Peyer's patch (tissue), 4 donors: ENCODE measurements around the gene MARS2. TPM values are rescaled to one million over a fixed set of nuclear protein-coding genes. Genes with fewer than 3 reads are reported as not detected.
"Not testable (repeated sequence)": the region's sequence is repeated elsewhere in the genome, so short reads cannot be mapped to it uniquely, and the experiment has no call there.

Experiments
- DNase-seq, 3 donors: peaks; one replicate each; pipeline ENCODE4 v3.0.0-alpha.2; 2017 to 2019
- H3K27ac ChIP-seq, 4 donors: fragments of 200-600 bp; sonication (generic); one replicate each; pipeline ENCODE4 v1.5.1; 2016 to 2019
- H3K27me3 ChIP-seq, 2 donors: fragments of 200-600 bp; sonication (generic); one replicate each; pipeline ENCODE4 v1.5.1; 2019
- H3K36me3 ChIP-seq, 3 donors: fragments of 200-600 bp; sonication (generic); one replicate each; pipeline ENCODE4 v1.5.1; 2016 to 2019
- H3K4me1 ChIP-seq, 4 donors: fragments of 200-600 bp; sonication (generic); one replicate each; pipeline ENCODE4 v1.5.1; 2016 to 2019
- H3K4me3 ChIP-seq, 4 donors: fragments of 200-600 bp; sonication (generic); 1 replicate in 3 of 4; 2 replicates in 1 of 4; pipeline ENCODE4 v1.5.1; 2016 to 2019; ENCODE audit warnings: mild to moderate bottlenecking in 1 of 4
- H3K9me3 ChIP-seq, 4 donors: fragments of 200-600 bp; sonication (generic); one replicate each; pipeline ENCODE4 v1.5.1; 2016 to 2019; ENCODE audit warnings: mild to moderate bottlenecking in 1 of 4
- POLR2A ChIP-seq, 2 donors: fragments of 450-650 bp; IDR thresholded peaks; one replicate each; pipeline ENCODE4 v1.5.1; 2017; ENCODE audit warnings: antibody characterized with exemption in 2 of 2, mild to moderate bottlenecking in 2 of 2, moderate library complexity in 2 of 2
- total RNA-seq, 4 donors: library from RNA; depleted of rRNA; stranded (reverse); fragments of >200 nt; gene quantifications; one replicate each; pipeline ENCODE4 v1.1.0, GENCODE V29; 2016
- TF ChIP-seq, protein P1 (sequence below), 6 experiments: fragments of 450-650 bp in 4 of 6; fragments of 200-600 bp in 2 of 6; sonication (generic) in 1 of 6; IDR thresholded peaks; one replicate each; pipeline ENCODE4 v1.5.1; 2017 to 2019; ENCODE audit warnings: antibody characterized with exemption in 6 of 6, mild to moderate bottlenecking in 3 of 6, moderate library complexity in 1 of 6

Gene MARS2
- total RNA-seq, 4 donors from 2014 or later: 5.8 to 13.4 (median 8.1) TPM

DNA sequence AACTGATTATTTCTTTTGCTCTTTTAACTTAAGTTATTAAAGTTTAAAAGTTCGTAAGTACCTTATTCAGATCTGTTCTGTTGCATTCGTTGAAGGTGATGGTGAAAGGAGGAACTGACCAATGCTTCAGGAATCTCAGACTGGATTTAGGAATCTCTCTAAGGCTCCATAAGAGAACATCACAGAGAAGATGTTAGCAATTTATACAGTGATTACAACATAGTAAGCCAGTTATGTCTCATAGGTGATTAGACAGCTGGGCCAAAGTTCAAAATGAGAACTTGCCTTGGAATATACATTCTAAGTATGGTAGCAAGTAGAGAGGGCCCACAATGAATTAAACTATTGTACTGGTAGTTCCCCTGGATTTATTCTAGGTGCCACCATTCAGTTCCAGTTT, 3.2 kb downstream of the MARS2 start:
- no peaks in the 10 kb centered on the region for H3K9me3 ChIP-seq
- H3K27me3 ChIP-seq: no peaks in the 10 kb centered on the region
- peaks cover 0 to 5% (median 0%) of the 10 kb centered on the region in 3 donors for H3K36me3 ChIP-seq
- no peak overlapping the region for H3K27ac ChIP-seq
- no peak for DNase-seq
- H3K4me3 ChIP-seq: no peak overlapping the region
- TF ChIP-seq, protein P1, sequence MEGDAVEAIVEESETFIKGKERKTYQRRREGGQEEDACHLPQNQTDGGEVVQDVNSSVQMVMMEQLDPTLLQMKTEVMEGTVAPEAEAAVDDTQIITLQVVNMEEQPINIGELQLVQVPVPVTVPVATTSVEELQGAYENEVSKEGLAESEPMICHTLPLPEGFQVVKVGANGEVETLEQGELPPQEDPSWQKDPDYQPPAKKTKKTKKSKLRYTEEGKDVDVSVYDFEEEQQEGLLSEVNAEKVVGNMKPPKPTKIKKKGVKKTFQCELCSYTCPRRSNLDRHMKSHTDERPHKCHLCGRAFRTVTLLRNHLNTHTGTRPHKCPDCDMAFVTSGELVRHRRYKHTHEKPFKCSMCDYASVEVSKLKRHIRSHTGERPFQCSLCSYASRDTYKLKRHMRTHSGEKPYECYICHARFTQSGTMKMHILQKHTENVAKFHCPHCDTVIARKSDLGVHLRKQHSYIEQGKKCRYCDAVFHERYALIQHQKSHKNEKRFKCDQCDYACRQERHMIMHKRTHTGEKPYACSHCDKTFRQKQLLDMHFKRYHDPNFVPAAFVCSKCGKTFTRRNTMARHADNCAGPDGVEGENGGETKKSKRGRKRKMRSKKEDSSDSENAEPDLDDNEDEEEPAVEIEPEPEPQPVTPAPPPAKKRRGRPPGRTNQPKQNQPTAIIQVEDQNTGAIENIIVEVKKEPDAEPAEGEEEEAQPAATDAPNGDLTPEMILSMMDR (IDR thresholded peaks at IDR 0.05): no peak
- H3K4me1 ChIP-seq: peaks cover 0 to 30% (median 9%) of the 10 kb centered on the region in 4 donors

DNA sequence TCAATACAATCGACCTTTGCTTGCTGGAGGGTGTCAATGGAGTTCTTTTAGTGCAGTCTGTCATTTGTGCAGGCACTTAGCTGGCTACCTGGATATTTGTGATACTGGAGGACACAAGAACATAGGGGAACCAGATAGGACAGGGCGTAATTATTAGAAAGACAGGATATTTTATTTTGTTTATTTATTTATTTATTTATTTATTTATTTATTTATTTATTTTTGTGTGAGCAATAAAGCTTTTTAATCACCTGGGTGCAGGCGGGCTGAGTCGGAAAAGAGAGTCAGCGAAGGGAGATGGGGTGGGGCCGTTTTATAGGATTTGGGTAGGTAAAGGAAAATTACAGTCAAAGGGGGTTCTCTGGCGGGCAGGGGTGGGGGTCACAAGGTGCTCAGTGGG, 4.0 kb downstream of the MARS2 start:
- H3K4me3 ChIP-seq, H3K27me3 ChIP-seq, H3K9me3 ChIP-seq: not testable (repeated sequence)

DNA sequence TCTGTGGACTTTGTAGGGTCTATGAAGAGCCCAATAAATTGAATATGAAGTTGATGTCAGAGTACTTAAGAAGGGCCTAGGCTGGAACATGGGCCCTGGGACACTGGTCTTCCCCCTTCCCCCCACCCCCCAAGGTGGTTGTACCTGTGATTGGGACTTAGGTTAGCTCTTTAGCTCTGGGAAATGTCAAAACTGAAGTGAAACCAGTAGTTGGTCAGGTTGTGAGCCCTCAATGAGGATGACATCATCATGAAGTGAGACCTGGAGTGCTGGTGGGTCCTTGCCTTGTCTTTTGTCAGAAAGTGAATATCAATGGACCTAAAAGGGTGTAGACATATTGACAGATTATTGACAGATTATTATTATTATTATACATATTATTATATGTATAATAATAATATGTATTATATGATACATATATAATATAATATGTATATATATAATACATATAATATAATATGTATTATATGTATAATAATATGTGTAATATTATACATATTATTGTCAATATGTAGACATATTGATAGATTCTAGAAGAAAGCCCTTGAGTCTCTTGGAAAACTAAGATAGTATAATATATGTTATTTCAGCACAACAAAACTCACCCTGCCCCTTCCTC, 5.4 kb downstream of the MARS2 start:
- Histone ChIP-seq H3K9me3 (no peaks in the 10 kb centered on the region), H3K36me3 (peaks cover 0 to 5% (median 0%) of the 10 kb centered on the region in 3 donors), H3K27ac (no peak overlapping the region), H3K4me3 (no peak overlapping the region), H3K4me1 (peaks cover 0 to 30% (median 9%) of the 10 kb centered on the region in 4 donors), H3K27me3 (no peaks in the 10 kb centered on the region)
- DNase-seq: no peak
- no peak for TF ChIP-seq POLR2A (IDR thresholded peaks at IDR 0.05)
- TF ChIP-seq, protein P1 (IDR thresholded peaks at IDR 0.05): no peak

More for the DNA sequence above, 4.0 kb downstream of the MARS2 start:
- not testable (repeated sequence) for H3K27ac ChIP-seq, DNase-seq, H3K36me3 ChIP-seq
- peaks cover 0 to 30% (median 9%) of the 10 kb centered on the region in 4 donors for H3K4me1 ChIP-seq

DNA sequence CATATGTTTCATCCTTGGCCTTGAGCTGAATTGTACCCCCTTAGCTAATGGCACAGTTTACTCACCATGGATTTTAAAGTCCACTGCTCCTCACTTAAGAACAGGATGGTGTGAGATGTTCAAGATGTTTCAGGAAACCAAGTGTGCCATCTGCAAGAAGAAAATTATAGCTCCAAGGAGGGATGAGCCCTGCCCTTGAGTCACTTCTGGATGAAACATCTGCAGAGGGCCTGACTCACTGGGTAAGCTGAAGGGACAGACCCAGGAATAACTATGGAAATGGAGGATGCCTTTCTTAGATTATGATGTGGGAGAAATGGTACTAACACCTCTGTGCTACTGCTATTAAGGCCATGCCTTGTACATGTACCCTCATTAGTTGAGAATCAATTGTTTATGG, 6.4 kb downstream of the MARS2 start:
- Histone ChIP-seq H3K27me3 (no peaks in the 10 kb centered on the region), H3K36me3 (peaks cover 0 to 5% (median 0%) of the 10 kb centered on the region in 3 donors), H3K4me3 (no peak overlapping the region), H3K27ac (no peak overlapping the region), H3K4me1 (peaks cover 0 to 24% (median 6%) of the 10 kb centered on the region in 4 donors), H3K9me3 (no peaks in the 10 kb centered on the region)
- DNase-seq: no peak
- TF ChIP-seq, protein P1 (IDR thresholded peaks at IDR 0.05): no peak
- TF ChIP-seq POLR2A (IDR thresholded peaks at IDR 0.05): no peak

DNA sequence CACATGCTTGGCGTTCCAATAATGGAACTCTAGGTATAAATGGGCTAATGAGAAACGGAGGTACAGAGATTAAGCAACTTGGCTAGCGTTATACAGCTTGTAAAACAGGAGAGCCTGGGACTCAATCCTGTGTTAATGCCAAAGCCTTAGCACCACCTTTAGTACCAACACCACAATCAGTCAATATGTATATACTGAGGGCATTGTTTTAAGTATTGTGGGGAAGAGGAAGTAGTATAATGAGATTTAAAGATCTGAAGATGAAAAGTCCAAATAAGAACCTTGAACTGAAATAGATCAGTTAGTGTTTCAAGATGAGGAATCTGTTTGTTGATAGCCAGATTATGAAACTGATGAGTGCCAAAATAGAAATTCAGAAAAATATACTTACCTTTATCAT, 8.1 kb downstream of the MARS2 start:
- Histone ChIP-seq H3K4me1 (peaks cover 0 to 8% (median 0%) of the 10 kb centered on the region in 4 donors), H3K9me3 (no peaks in the 10 kb centered on the region), H3K27me3 (no peaks in the 10 kb centered on the region), H3K27ac (no peak overlapping the region), H3K36me3 (peaks cover 0 to 5% (median 0%) of the 10 kb centered on the region in 3 donors), H3K4me3 (no peak overlapping the region)
- no peak for DNase-seq
- no peak for TF ChIP-seq POLR2A (IDR thresholded peaks at IDR 0.05)
- TF ChIP-seq, protein P1 (IDR thresholded peaks at IDR 0.05): no peak

DNA sequence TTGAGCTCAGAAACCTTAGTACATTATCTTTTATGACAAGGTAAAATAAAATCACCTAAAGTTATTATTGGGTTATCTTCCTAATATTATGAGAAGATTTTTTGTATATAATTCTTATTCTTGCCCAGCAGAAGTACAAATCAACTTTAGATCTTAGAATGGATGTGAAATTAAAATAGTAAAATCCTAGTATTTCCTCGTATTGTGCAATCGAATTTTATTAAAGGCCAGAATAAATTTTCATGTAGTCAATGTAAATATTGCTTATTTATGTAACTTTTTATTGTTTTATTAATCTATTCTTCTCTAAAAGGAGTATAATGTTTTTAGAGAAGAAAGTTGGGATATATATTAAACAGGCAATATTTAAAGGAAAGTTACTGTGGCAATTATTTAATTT, 12.7 kb downstream of the MARS2 start:
- Histone ChIP-seq H3K27ac (no peak overlapping the region), H3K4me3 (no peak overlapping the region), H3K36me3 (no peaks in the 10 kb centered on the region), H3K27me3 (no peaks in the 10 kb centered on the region), H3K9me3 (no peaks in the 10 kb centered on the region), H3K4me1 (no peaks in the 10 kb centered on the region)
- no peak for TF ChIP-seq POLR2A (IDR thresholded peaks at IDR 0.05)
- TF ChIP-seq, protein P1 (IDR thresholded peaks at IDR 0.05): no peak
- no peak for DNase-seq
